HCT116 (cell line): ENCODE results near the gene AP3D1. TPM values are rescaled to one million over a fixed set of nuclear protein-coding genes. Genes with fewer than 3 reads are reported as not detected.
A peak's percentile ranks its signal among the peaks of the same experiment; 100 is the strongest.

Experiments
- ATAC-seq: fragments of 200-7000 bp; cut with Tn5 transposase; 2 replicates; pipeline ENCODE4 v1.9.1; 2020; ENCODE audit warnings: mild to moderate bottlenecking, moderate library complexity
- BruUV-seq: library from RNA; stranded (reverse); fragments of 400-500 nt; replicated peaks from 2 replicates; lab custom pipeline; 2021; lab: Mats Ljungman, UMichigan
- CTCF ChIA-PET: fragments of 300-600 bp; sonication (Branson Sonifier 250); formaldehyde crosslinking; loops from one replicate; lab custom pipeline; 2021; ENCODE audit warnings: antibody characterized with exemption; lab: Charles Lee
- POLR2A ChIA-PET: fragments of 300-600, 350-600 bp; sonication (Branson Sonifier 250); formaldehyde crosslinking; loops from one replicate; lab custom pipeline; 2021; ENCODE audit warnings: antibody characterized with exemption; lab: Charles Lee
- RAD21 ChIA-PET, 2 experiments: fragments of 300-600 bp; sonication (Branson Sonifier 250); formaldehyde crosslinking; loops; one replicate each; lab custom pipeline; 2023; ENCODE audit warnings: low total read pairs in 2 of 2; ENCODE audit not compliant: uncharacterized antibody in 2 of 2, unreplicated experiment in 2 of 2, low non-redundant PET in 1 of 2; lab: Charles Lee
- DNase-seq: peaks from one replicate; pipeline ENCODE4 v3.0.0-alpha.2; 2010; ENCODE audit warnings: low read depth, low spot score
- H2AFZ ChIP-seq: fragments of 200-600 bp; shearing (Covaris generic), sonication (generic); 2 replicates; pipeline ENCODE4 v1.6.1; 2017; ENCODE audit warnings: low read depth, mixed run types, mixed read lengths, antibody characterized with exemption, low read length; ENCODE audit not compliant: poor library complexity, severe bottlenecking
- H3K27ac ChIP-seq: 2 replicates; pipeline ENCODE4 v1.5.1; 2012; ENCODE audit warnings: low read depth, low read length
- H3K27me3 ChIP-seq: fragments of 200-600 bp; sonication (generic); 2 replicates; pipeline ENCODE4 v1.6.1; 2016; ENCODE audit warnings: mixed run types, low read length, mixed read lengths; ENCODE audit not compliant: insufficient read depth
- H3K36me3 ChIP-seq, 2 experiments: fragments of 200-500 bp in 1 of 2; fragments of 200-600 bp in 1 of 2; sonication (Bioruptor generic) in 1 of 2; sonication (generic) in 1 of 2; 2 replicates each; pipeline versions ENCODE4 v1.5.1 to v1.6.1; 2014 to 2016; ENCODE audit warnings: low read length in 2 of 2, inconsistent platforms in 1 of 2, mixed read lengths in 1 of 2, mixed run types in 1 of 2; ENCODE audit not compliant: insufficient read depth in 2 of 2, control insufficient read depth in 1 of 2
- H3K4me1 ChIP-seq, 2 experiments: fragments of 200-600 bp in 1 of 2; sonication (generic) in 1 of 2; 2 replicates each; pipeline versions ENCODE4 v1.5.1 to v1.6.1; 2012 to 2017; ENCODE audit warnings: low read length in 2 of 2, inconsistent platforms in 1 of 2, mild to moderate bottlenecking in 1 of 2, mixed read lengths in 1 of 2, mixed run types in 1 of 2, moderate library complexity in 1 of 2; ENCODE audit not compliant: insufficient read depth in 2 of 2, control insufficient read depth in 1 of 2
- H3K4me2 ChIP-seq: fragments of 200-600 bp; sonication (generic); 2 replicates; pipeline ENCODE4 v1.6.1; 2017; ENCODE audit warnings: mixed run types, low read length, mixed read lengths
- H3K4me3 ChIP-seq, 2 experiments: fragments of 200-600 bp in 1 of 2; sonication (generic) in 1 of 2; replicated peaks in 1 of 2; 2 replicates each; pipeline ENCODE4 v1.5.1; 2011 to 2016; ENCODE audit warnings: low read length in 2 of 2, control low read depth in 1 of 2, low read depth in 1 of 2, mild to moderate bottlenecking in 1 of 2, mixed read lengths in 1 of 2, mixed run types in 1 of 2
- H3K79me2 ChIP-seq: fragments of 200-600 bp; sonication (generic); 2 replicates; pipeline ENCODE4 v1.6.1; 2017; ENCODE audit warnings: mild to moderate bottlenecking, mixed run types, low read length, moderate library complexity, mixed read lengths; ENCODE audit not compliant: insufficient read depth
- H3K9ac ChIP-seq: fragments of 200-600 bp; sonication (generic); 2 replicates; pipeline ENCODE4 v1.6.1; 2016; ENCODE audit warnings: low read length, mixed read lengths
- H3K9me2 ChIP-seq: fragments of 200-600 bp; sonication (generic), shearing (Covaris generic); 2 replicates; pipeline ENCODE4 v1.6.1; 2017; ENCODE audit warnings: mixed run types, mild to moderate bottlenecking, moderate library complexity; ENCODE audit not compliant: insufficient read depth
- H3K9me3 ChIP-seq, 2 experiments: fragments of 200-500 bp in 1 of 2; fragments of 200-600 bp in 1 of 2; sonication (Bioruptor generic) in 1 of 2; sonication (generic) in 1 of 2; 2 replicates each; pipeline ENCODE4 v1.6.1; 2014 to 2017; ENCODE audit warnings: low read length in 2 of 2, mixed read lengths in 2 of 2, inconsistent platforms in 1 of 2, low read depth in 1 of 2, mild to moderate bottlenecking in 1 of 2, mixed run types in 1 of 2, moderate library complexity in 1 of 2; ENCODE audit not compliant: control insufficient read depth in 1 of 2, insufficient read depth in 1 of 2
- H4K20me1 ChIP-seq: fragments of 200-600 bp; sonication (generic), shearing (Covaris generic); 2 replicates; pipeline ENCODE4 v1.6.1; 2017; ENCODE audit warnings: mixed run types, mild to moderate bottlenecking, moderate library complexity; ENCODE audit not compliant: insufficient read depth
- EGR1 ChIP-seq: IDR thresholded peaks from 2 replicates; pipeline ENCODE4 v1.6.1; 2012; ENCODE audit warnings: low read depth
- POLR2A ChIP-seq: IDR thresholded peaks from 2 replicates; pipeline ENCODE4 v1.7.0; 2011; ENCODE audit warnings: borderline replicate concordance; ENCODE audit not compliant: insufficient read depth, insufficient read length; ENCODE audit errors: extremely low read depth
- SRF ChIP-seq: IDR thresholded peaks from 2 replicates; pipeline ENCODE4 v1.6.1; 2012; ENCODE audit warnings: low read depth
- ZNF274 ChIP-seq: fragments of 200-500 bp; sonication (Bioruptor generic); IDR thresholded peaks from 2 replicates; pipeline ENCODE4 v1.6.1; 2014; ENCODE audit warnings: mild to moderate bottlenecking, low read depth, low read length, inconsistent platforms
- intact Hi-C: fragments of 100-400 bp; cut with micrococcal nuclease; formaldehyde crosslinking; loops from 2 replicates; pipeline ENCODE4 v1.10.0; 2022
- total RNA-seq: library from RNA; stranded (reverse); gene quantifications from one replicate; pipeline ENCODE4 v1.2.1, GENCODE V29; 2021; ENCODE audit not compliant: unreplicated experiment
- TF ChIP-seq, protein P1 (sequence below): IDR thresholded peaks from 2 replicates; pipeline ENCODE4 v1.6.1; 2012; ENCODE audit warnings: low read depth

The AP3D1 gene
- total RNA-seq, 1 experiment from 2014 or later, result 137 TPM

DNA sequence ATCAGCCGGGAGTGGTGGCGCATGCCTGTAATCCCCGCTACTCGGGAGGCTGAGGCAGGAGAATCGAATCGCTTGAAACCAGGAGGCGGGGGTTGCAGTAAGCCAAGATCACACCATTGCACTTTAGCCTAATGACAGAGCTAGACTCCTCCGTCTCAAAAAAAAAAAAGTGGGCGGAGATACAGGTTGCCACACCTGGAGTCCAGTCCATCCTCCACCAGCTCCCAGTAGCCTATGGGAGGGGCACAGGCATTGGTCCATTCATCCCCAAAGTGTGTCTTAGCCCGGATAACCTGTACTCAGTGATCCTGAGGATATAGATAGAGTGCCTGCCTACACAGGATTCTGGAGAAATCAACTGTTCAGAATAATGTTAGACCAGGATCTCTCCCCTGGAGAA is 9.0 kb upstream of the AP3D1 start:
- Histone ChIP-seq H3K9me3 (no peaks in the 10 kb centered on the region), H3K36me3 (no peaks in the 10 kb centered on the region), H3K79me2 (peaks cover 13% of the 10 kb centered on the region), H3K4me1 (peaks cover 37 to 47% of the 10 kb centered on the region in 2 experiments), H2AFZ (no peak overlapping the region), H3K27me3 (no peaks in the 10 kb centered on the region), H3K4me3 (no peak overlapping the region), H3K4me2 (peak overlapping the region; percentile 56), H3K9me2 (no peaks in the 10 kb centered on the region), H4K20me1 (no peaks in the 10 kb centered on the region), H3K9ac (0 out of 2 replicates have a peak overlapping the region, but pooled peaks have one; percentile 14), H3K27ac (peak overlapping the region; percentile 99)
- ChIA-PET RAD21 (no interaction called here), POLR2A (interaction anchor here (1.1 kb wide), 1 partner anchor 9 kb away, joined by 3 read pairs; the partner anchor contains the start of gene AP3D1), CTCF (no interaction called here)
- BruUV-seq, result no TSS peak
- ATAC-seq (no peak), DNase-seq (no peak)
- TF ChIP-seq ZNF274, result no peak
- TF ChIP-seq EGR1, result no peak
- intact Hi-C loops, result loop anchor here (5.0 to 10.0 kb wide), 2 partner anchors 77 to 304 kb away; partner anchors contain the start of genes PLEKHJ1 and SF3A2

DNA sequence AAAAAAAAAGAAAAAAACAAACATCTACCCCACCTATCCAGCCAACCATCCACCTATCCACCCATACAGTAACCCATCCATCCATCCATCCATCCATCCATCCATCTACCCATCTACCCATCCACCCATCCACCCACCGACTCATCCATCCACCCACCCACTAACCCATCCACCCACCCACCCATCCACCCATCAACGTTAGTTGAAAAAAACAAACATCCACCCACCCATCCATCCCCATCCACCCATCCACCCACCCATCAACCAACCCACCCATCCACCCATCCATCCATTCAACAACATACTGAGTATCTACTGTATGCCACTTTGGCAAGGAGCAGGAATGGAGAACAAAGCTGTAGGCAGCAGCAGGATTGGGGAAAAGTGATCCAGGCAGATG is 6.1 kb upstream of the AP3D1 start:
- no TSS peak for BruUV-seq
- Histone ChIP-seq H2AFZ (no peak overlapping the region), H3K9me3 (no peaks in the 10 kb centered on the region), H3K27ac (no peak overlapping the region), H3K27me3 (no peaks in the 10 kb centered on the region), H3K4me2 (no peak overlapping the region), H3K4me1 (peaks cover 55 to 65% of the 10 kb centered on the region in 2 experiments), H3K9me2 (no peaks in the 10 kb centered on the region), H3K9ac (no peak overlapping the region), H3K36me3 (no peaks in the 10 kb centered on the region), H3K79me2 (no peaks in the 10 kb centered on the region), H3K4me3 (no peak overlapping the region), H4K20me1 (no peaks in the 10 kb centered on the region)
- TF ChIP-seq ZNF274 (no peak), POLR2A (no peak), SRF (no peak)
- TF ChIP-seq, protein P1, sequence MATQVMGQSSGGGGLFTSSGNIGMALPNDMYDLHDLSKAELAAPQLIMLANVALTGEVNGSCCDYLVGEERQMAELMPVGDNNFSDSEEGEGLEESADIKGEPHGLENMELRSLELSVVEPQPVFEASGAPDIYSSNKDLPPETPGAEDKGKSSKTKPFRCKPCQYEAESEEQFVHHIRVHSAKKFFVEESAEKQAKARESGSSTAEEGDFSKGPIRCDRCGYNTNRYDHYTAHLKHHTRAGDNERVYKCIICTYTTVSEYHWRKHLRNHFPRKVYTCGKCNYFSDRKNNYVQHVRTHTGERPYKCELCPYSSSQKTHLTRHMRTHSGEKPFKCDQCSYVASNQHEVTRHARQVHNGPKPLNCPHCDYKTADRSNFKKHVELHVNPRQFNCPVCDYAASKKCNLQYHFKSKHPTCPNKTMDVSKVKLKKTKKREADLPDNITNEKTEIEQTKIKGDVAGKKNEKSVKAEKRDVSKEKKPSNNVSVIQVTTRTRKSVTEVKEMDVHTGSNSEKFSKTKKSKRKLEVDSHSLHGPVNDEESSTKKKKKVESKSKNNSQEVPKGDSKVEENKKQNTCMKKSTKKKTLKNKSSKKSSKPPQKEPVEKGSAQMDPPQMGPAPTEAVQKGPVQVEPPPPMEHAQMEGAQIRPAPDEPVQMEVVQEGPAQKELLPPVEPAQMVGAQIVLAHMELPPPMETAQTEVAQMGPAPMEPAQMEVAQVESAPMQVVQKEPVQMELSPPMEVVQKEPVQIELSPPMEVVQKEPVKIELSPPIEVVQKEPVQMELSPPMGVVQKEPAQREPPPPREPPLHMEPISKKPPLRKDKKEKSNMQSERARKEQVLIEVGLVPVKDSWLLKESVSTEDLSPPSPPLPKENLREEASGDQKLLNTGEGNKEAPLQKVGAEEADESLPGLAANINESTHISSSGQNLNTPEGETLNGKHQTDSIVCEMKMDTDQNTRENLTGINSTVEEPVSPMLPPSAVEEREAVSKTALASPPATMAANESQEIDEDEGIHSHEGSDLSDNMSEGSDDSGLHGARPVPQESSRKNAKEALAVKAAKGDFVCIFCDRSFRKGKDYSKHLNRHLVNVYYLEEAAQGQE, result no peak
- CTCF ChIA-PET, result interaction anchor here (0.6 to 1.1 kb wide), 2 partner anchors 104 to 229 kb away, joined by 3 to 5 read pairs; no protein-coding TSS in a partner anchor
- DNase-seq (no peak), ATAC-seq (no peak)
- POLR2A ChIA-PET, result interaction anchor here (0.6 to 0.8 kb wide), 3 partner anchors 12 to 103 kb away, joined by 4 to 9 read pairs (median 4); no protein-coding TSS in a partner anchor
- intact Hi-C loops, result loop anchor here (10.0 kb wide), 2 partner anchors 227 to 457 kb away; no protein-coding TSS in a partner anchor
- RAD21 ChIA-PET, result no interaction called here
